ENCODE measurements around the gene ATG2B. TPM values are rescaled to one million over a fixed set of nuclear protein-coding genes. Genes with fewer than 3 reads are reported as not detected.
A peak's percentile ranks its signal among the peaks of the same experiment; 100 is the strongest.

ATG2B gene
- 7.7 and 10.4 TPM in 2 replicates for total RNA-seq (2014; rRNA removed; shearing (Covaris generic))

DNA sequence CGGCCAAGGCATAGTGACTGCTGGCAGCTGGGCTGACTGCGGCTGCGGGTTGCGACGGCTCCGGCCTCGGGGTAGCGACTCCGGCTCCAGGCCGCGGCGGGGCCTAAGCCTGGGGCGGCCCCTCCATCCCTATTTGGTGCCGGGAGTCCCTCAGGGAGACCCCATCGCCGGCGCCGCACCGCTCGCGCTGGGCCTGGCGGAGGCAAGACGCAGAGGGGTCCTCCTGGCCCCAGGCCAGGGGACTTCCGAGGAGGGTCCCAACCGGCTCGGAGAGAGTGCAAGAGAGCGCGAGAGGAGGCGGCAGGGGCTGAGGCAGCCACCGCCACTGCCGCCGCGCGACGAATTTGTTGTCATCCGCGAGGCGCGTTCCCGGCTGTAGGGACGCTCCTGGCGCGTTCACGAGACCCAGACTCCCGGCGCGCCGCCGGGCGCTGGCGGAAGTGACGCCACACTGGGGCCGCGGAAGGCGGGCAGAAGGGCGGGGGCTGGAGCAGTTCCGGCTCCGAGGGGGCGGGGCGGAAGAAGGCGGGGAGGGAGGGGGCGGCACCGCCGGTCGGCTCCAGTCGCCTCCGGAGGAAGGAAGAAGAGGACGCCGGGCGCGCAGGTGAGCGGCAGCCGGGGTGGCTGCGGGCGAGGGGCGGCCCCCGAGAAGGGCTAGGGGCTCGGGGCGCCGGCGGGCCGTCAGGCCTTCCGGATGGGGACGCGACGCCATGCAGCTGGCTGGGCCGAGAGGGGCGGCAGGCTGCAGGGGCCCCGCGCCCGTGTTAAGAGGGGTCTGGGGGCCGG lies at the start of gene ATG2B, which contains the start of gene GSKIP:
Gene ATG2B, minus strand, starts transcription at position 377 of the 786 bp plus-strand sequence. Its CDS starts 365 bp downstream, at position 12.
Gene GSKIP, plus strand, starts transcription at position 562 of the 786 bp plus-strand sequence. CDS start 18,722 bp downstream, outside the sequence.

GRCh38 chr14:96255501-96256366 lies 107.4 kb downstream of the ATG2B start, which contains the start of gene BDKRB1:
Gene BDKRB1, plus strand, starts transcription at chr14:96256210. Its CDS starts 7,473 bp downstream, at chr14:96263683.

Small RNAs within 50 kb of the gene (small RNA-seq; reads per million reads assigned to genes)
- 0.63 reads per million, percentile 36 among the genes with 10 or more reads in this experiment for gene RNU2-33P

Other genes with a start within 250 kb of the ATG2B start
- gene BDKRB2, start 158.5 kb downstream of the ATG2B start, total RNA-seq (2014; rRNA removed; shearing (Covaris generic)), result 0.11 TPM in 1 of 2 replicates, not detected in the other
- gene BDKRB1, start 107.1 kb downstream of the ATG2B start, total RNA-seq (2014; rRNA removed; shearing (Covaris generic)), result not detected in 2 replicates
- 8.9 and 12.6 TPM in 2 replicates for gene GSKIP, start 185 bp upstream of the ATG2B start, total RNA-seq (2014; rRNA removed; shearing (Covaris generic))
- gene AK7, start 28.8 kb upstream of the ATG2B start, total RNA-seq (2014; rRNA removed; shearing (Covaris generic)), result 0.38 and 0.69 TPM in 2 replicates
- 38.8 and 45.0 TPM in 2 replicates for gene PAPOLA, start 139.0 kb upstream of the ATG2B start, total RNA-seq (2014; rRNA removed; shearing (Covaris generic))

All from A375 (cell line).